Colonic mucosa (tissue), 4 donors: ENCODE results near the gene ECT2L. TPM values are rescaled to one million over a fixed set of nuclear protein-coding genes. Genes with fewer than 3 reads are reported as not detected.

ENCODE experiments used
- DNase-seq: peaks from one replicate; pipeline ENCODE4 v3.0.0-alpha.2; 2020
- H3K27ac ChIP-seq: fragments of 200-600 bp; one replicate; pipeline ENCODE4 v1.8.0; 2021
- H3K27me3 ChIP-seq: fragments of 200-600 bp; one replicate; pipeline ENCODE4 v1.8.0; 2021
- H3K36me3 ChIP-seq: fragments of 200-600 bp; one replicate; pipeline ENCODE4 v1.8.0; 2021
- H3K4me1 ChIP-seq: fragments of 200-600 bp; one replicate; pipeline ENCODE4 v1.8.0; 2021; ENCODE audit warnings: mild to moderate bottlenecking
- H3K4me3 ChIP-seq: fragments of 200-600 bp; one replicate; pipeline ENCODE4 v1.8.0; 2021
- H3K9ac ChIP-seq, 2 donors: one replicate each; pipeline ENCODE4 v1.7.0; 2013; ENCODE audit warnings: control low read depth in 2 of 2, low read depth in 2 of 2, low read length in 2 of 2
- H3K9me3 ChIP-seq: fragments of 200-600 bp; one replicate; pipeline ENCODE4 v1.8.0; 2021
- CTCF ChIP-seq: fragments of 200-600 bp; IDR thresholded peaks from one replicate; pipeline ENCODE4 v1.8.0; 2022; ENCODE audit warnings: antibody characterized with exemption, mild to moderate bottlenecking
- intact Hi-C: fragments of 100-400 bp; cut with DNase I; formaldehyde crosslinking; loops from one replicate; pipeline ENCODE4 v1.14.1; 2022
- total RNA-seq, 2 donors: library from RNA; stranded (reverse); fragmentation: NEBNext Ultra II Directional in 1 of 2; extraction: Animal tissue kit (Norgen Biotek cat#: 25700) in 1 of 2; gene quantifications; one replicate each; pipeline ENCODE4 v1.2.1, GENCODE V29; 2021
- donor health status: healthy.
- donor health status: DM: no; HTN: no; CAD: no.
- donor health status: DM: no; HTN: no; CAD: no.

ECT2L gene
- total RNA-seq, 2 donors from 2014 or later, result not detected

DNA sequence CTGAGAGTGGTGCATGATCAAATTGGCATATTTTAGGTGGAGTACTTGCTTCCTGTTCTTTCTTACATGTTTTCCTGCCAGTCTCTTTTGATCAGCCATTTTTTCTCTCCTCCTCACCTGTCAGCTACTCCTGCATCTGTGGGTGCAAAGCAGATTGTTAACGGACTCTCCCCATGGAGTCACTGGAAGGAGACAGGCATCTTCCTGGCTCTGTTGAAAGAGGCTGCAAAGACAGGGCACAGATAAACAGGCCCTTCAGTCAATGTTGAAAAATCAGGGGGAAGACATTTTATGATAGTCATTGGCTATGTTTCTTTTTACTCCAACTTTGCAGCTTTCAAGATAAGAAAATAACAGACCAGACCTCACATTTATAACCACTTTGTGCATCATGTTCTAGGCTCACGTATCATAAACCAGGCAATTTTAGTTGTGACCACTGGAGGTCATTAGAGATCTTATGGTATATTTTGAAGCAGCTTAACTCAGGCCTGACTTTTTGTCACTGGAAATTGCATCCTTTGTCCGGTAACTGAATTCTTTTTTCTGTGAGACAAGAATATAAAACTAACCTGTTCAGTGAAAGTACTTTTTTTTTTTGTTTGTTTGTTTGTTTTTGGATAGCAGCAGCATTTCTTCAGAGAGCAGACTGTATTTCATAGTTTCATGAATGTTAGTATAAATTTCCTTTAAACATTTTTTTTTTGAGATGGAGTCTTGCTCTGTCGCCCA, 20.1 kb downstream of the ECT2L start:
- Histone ChIP-seq H3K27ac (no peak overlapping the region), H3K4me3 (no peak overlapping the region), H3K27me3 (no peaks in the 10 kb centered on the region), H3K9ac (no peak overlapping the region), H3K4me1 (peaks cover 5% of the 10 kb centered on the region), H3K9me3 (no peaks in the 10 kb centered on the region), H3K36me3 (no peaks in the 10 kb centered on the region)
- intact Hi-C loops, result loop anchor here (2.0 to 10.0 kb wide), 3 partner anchors 173 to 546 kb away; partner anchors contain the start of gene REPS1
- peak; percentile 25 for DNase-seq
- TF ChIP-seq CTCF, result peak; percentile 77

DNA sequence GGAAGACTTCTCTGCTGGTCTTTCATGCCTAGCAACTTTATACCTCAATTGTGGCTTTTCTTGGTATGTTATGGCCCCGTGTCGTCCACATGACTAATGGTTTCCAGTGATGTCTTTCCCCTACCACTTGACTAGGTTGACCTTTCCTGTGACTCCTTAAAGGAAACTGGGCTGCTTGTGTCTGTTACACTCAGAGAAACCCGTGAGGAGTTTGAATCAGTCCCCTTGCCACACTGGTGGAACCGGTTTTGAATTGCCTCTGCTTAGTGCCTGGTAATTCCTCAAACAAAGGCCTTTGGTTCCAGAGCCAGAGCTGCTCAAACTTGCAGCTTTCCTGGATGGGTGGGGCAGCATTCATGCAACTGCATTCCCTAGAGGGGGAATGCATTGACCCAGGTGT, 21.9 kb downstream of the ECT2L start:
- DNase-seq, result peak; percentile 94
- Histone ChIP-seq H3K36me3 (no peaks in the 10 kb centered on the region), H3K4me3 (no peak overlapping the region), H3K9ac (peak overlapping the region in 1 of 2 donors; percentile 36), H3K27me3 (no peaks in the 10 kb centered on the region), H3K9me3 (no peaks in the 10 kb centered on the region), H3K27ac (peak overlapping the region; percentile 54), H3K4me1 (peaks cover 5% of the 10 kb centered on the region)
- intact Hi-C loops, result loop anchor here (5.0 to 10.0 kb wide), 2 partner anchors 297 to 545 kb away; no protein-coding TSS in a partner anchor
- TF ChIP-seq CTCF, result no peak

GRCh38 chr6:138818496-138819194, 22.8 kb downstream of the ECT2L start:
- Histone ChIP-seq H3K9ac (peak overlapping the region in 1 of 2 donors; percentile 36), H3K27ac (peak overlapping the region; percentile 54), H3K27me3 (no peaks in the 10 kb centered on the region), H3K4me3 (no peak overlapping the region), H3K9me3 (no peaks in the 10 kb centered on the region), H3K4me1 (peaks cover 5% of the 10 kb centered on the region), H3K36me3 (no peaks in the 10 kb centered on the region)
- peak; percentile 21 for DNase-seq
- TF ChIP-seq CTCF, result no peak
- intact Hi-C loops, result loop anchor here (5.0 to 10.0 kb wide), 2 partner anchors 296 to 544 kb away; no protein-coding TSS in a partner anchor

GRCh38 chr6:138821519-138821918, 25.6 kb downstream of the ECT2L start:
- Histone ChIP-seq H3K36me3 (no peaks in the 10 kb centered on the region), H3K9me3 (no peaks in the 10 kb centered on the region), H3K27me3 (no peaks in the 10 kb centered on the region), H3K9ac (no peak overlapping the region), H3K27ac (no peak overlapping the region), H3K4me3 (no peak overlapping the region), H3K4me1 (peaks cover 5% of the 10 kb centered on the region)
- no peak for TF ChIP-seq CTCF
- intact Hi-C loops, result no loop called here
- DNase-seq, result no peak

DNA sequence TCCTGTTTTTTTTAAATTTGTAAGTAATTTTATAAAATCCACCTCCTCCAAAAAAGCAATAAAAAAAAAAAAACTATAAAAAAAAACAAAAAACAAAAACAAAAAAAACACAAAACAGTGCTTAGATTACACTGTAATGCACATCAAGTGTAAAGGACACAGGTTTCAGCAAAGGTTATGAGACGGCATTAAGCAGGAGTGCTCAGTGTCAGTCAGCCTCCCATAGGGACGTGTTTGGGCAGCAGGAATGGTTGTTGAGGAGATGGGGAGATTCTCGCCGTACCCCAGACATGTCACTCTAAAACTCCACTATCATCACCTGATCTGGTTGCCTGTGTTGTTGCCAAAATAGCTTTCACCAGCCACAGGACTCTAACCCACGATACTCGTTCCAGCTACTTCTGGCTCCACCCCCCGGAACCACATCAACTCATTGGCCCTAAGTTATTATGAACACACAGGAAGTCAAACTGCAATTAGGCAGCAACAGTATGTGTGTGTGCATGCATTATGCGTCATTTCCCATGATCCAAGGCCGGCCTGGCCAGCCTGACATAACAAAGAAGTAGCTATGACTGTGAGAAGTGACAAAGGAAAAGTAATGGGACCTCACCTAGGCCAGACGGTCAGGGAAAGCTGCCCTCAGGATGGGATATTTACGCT, 28.7 kb downstream of the ECT2L start:
- no peak overlapping the region for H3K9ac ChIP-seq
- intact Hi-C loops, result no loop called here
- H3K27ac ChIP-seq, result no peak overlapping the region
- no peak for DNase-seq
- no peaks in the 10 kb centered on the region for H3K4me1 ChIP-seq
- no peaks in the 10 kb centered on the region for H3K27me3 ChIP-seq
- TF ChIP-seq CTCF, result no peak
- no peaks in the 10 kb centered on the region for H3K9me3 ChIP-seq
- H3K36me3 ChIP-seq, result no peaks in the 10 kb centered on the region
- H3K4me3 ChIP-seq, result no peak overlapping the region
